HG03025 (cell line): Measurements from ENCODE around the gene FAM193B.
A peak's percentile ranks its signal among the peaks of the same experiment; 100 is the strongest.

Experiments
- ATAC-seq: cut with Tn5 transposase; IDR thresholded peaks from one replicate; pipeline ENCODE4 v1.9.1; 2021; ENCODE audit warnings: mild to moderate bottlenecking, moderate library complexity; ENCODE audit not compliant: unreplicated experiment, low FRiP score

Gene FAM193B

DNA sequence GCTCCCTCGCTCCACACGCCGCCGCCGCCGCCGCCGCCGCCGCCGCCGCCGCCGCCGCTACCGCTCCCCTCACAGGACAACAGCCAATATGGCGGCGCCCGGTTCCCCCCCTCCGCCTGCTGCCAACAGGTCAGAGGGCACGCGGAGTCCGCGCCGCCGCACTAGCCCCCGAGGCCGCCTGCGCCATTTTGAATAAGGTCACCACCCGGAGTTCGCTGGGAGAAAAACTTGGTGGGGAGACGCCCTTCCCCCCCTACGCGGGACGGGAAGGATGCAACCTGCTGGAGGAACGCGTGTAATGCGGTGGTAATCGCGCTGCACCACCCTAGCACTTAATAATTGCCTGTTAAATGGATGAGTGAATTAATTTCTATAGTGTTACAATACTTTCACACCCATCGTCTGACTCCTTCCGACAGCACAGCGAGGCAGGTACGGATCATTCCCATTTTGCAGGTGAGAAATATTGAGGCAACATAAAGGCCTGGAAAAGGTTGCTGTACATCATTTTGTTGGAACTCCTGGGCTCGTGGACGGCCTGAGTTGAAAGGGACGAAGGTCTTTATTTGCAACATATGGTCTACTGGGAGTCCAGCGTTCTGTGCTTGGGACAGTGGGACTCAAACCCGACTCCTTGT, at the start of gene FAM193B:
FAM193B (minus strand) TSS at position 90 of the 638 bp plus-strand sequence. CDS start 105 bp downstream, outside the sequence.
- ATAC-seq, result peak; percentile 70

DNA sequence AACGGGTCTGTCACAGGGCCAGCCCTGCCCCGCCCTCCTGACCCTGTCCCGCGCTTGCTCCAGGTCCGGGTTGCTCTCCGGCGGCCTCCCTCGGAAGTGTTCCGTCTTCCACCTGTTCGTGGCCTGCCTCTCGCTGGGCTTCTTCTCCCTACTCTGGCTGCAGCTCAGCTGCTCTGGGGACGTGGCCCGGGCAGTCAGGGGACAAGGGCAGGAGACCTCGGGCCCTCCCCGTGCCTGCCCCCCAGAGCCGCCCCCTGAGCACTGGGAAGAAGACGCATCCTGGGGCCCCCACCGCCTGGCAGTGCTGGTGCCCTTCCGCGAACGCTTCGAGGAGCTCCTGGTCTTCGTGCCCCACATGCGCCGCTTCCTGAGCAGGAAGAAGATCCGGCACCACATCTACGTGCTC, 49.8 kb upstream of the FAM193B start:
- no peak for ATAC-seq

DNA sequence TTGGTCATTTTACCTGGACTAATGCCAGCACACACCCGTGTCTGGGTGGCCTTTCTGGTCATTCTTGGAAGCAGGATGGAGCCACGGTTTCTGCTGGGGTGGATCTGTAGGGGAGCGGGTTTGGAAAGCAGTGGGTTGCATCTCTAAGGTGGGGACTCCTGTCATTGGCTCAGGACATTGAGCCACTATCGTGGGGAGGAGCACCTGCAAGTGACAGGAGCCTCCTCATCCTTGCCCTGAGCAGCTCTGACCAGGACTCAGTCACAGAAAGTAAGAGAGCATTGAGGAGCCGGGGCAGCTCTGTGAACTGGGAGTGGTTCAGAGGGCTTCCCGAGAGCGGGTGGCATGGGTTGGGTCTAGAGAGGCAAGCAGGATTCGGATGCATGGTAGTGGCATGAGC, 49.3 kb upstream of the FAM193B start:
- ATAC-seq, result no peak

DNA sequence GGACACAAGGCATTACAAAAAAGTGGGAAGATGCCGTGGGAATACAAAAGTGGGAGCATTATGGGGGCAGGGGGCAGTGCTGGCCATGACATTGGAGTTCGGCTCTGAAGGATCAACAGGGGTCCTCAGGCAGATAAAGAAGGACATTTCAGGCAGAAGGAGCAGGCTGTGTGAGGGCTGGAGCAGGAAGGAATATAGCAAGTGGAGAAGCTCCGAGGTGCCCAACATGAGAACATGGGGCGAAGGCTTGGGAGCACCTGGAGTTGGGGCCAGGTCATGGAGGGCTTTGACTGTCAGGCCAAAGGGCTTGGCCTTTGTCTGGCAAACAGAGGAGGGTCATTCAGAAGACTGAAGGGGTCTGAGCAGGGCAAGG, 48.1 kb upstream of the FAM193B start:
- no peak for ATAC-seq

- no peak for ATAC-seq
Observed at GRCh38 chr5:177601577-177602457, 47.5 kb upstream of the FAM193B start.

GRCh38 chr5:177601126-177601525, 46.8 kb upstream of the FAM193B start:
- no peak for ATAC-seq

DNA sequence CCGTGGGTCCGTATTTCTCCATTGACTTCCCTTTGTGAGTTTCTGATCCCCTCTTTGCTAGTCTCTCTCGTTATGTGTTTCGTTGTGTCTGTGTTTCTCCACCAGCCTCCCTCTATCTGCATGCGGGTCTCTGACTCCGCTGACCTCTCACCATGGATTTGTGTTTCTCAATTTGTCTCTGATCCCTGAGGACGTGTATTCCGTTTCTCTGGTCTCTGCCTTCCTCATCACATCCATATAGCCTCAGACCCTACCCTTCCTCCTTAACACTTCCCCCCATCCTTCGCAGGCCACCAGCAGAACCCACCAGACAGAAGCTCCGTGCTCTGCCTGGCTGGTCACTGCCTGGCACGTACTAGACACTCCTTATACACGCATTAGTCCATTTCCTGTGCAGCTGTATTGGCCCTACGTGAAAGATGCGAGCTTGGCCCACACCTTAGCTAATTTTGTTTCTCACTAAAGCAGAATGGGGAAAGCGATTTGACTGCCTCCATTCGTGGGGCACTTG, 46.2 kb upstream of the FAM193B start:
- no peak for ATAC-seq

- ATAC-seq, result peak; percentile 91
Observed at GRCh38 chr5:177599731-177600507, 45.6 kb upstream of the FAM193B start, which contains the start of gene B4GALT7. Gene B4GALT7 (plus strand): TSS chr5:177600132. CDS start chr5:177600211, 79 bp downstream.

DNA sequence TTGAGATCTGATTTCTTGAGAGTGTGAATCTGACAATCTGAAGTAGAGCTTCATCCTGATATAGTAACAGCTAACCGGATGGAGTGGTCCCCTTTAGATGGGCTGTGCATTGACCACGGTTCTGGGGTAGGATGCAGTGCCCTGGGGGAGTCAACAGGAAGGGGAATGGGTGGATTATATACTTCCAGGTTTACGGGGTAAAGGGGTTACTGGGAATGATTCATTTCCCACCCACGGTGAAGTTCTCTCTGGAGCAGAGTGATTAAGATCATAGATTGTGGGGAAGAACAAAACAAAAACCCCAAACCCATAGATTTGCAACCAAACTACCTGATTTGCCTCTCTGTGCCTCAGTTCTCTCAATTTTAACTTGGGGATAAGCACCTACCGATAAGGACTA, 44.1 kb upstream of the FAM193B start:
- ATAC-seq, result no peak

- no peak for ATAC-seq
Observed at GRCh38 chr5:177596775-177597238, 42.4 kb upstream of the FAM193B start.

- no peak for ATAC-seq
Observed at GRCh38 chr5:177595991-177596774, 41.8 kb upstream of the FAM193B start.

DNA sequence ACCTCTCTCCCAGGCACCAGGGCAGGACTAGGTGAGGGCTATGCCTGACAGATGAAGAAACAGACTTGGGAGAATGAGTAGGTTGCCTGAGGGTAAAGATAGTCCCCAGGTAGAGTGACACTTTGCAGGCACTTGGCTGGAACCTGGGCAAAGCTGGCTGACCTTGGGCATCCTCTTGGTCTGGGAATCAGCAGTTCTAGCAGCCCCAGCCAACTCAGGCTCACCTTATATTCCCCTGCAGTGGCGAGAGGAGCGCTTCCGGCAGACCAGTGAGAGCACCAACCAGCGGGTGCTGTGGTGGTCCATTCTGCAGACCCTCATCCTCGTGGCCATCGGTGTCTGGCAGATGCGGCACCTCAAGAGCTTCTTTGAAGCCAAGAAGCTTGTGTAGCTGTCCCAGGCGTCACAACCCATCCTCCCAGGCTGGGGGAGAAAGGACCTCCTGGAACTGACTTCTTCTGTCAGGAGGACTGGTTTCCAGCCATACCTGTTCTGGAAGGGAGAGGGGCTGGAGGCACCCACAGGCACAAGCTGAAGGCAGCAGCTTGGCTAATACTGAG, 40.7 kb upstream of the FAM193B start:
- no peak for ATAC-seq

DNA sequence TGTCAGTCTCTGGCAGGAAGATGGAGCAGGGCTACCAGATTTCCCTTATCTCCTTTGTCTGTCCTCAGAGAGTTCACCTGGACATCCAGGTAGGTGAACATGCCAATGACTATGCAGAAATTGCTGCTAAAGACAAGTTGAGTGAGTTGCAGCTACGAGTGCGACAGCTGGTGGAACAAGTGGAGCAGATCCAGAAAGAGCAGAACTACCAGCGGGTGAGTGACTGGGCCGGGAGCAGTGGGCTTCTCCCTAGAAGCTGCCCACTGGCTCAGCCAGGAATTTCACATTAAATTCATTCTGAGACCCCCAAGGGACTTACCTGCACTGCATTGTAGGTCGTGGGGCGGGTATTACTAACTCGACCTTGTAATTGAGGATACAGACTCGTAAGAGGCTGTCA, 39.7 kb upstream of the FAM193B start:
- ATAC-seq, result no peak

DNA sequence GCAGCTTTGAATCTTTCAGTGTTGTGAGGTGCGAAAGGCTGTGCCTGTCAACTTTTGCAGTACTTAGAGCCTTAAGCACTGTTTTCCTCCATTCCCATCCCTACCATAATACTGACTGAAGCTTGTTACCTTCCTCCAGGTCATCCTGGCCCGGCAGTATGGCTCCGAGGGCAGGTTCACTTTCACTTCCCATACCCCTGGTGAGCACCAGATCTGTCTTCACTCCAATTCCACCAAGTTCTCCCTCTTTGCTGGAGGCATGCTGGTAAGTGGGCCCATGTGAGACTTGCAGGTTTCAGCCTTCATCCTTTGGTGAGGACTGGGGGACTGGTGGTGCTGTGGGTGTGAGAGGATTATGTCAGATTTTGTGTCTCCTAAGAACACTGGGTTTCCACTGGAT, 39.1 kb upstream of the FAM193B start:
- no peak for ATAC-seq

DNA sequence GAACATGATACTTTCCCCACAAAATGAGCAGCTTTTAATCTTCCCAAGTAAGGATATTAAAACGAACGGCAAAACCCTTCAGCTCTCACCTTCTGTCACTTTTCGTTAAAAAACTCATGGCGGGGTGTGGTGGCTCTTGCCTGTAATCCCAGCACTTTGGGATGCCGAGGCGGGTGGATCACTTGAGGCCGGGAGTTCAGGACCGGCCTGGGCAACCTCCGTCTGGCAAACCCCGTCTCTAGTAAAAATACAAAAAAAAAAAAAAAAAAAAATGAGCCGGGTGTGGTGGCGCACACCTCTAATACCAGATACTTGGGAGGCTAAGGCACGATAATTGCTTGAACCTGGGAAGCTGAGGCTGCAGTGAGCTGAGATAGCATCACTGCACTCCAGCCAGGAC, 38.5 kb upstream of the FAM193B start:
- no peak for ATAC-seq

DNA sequence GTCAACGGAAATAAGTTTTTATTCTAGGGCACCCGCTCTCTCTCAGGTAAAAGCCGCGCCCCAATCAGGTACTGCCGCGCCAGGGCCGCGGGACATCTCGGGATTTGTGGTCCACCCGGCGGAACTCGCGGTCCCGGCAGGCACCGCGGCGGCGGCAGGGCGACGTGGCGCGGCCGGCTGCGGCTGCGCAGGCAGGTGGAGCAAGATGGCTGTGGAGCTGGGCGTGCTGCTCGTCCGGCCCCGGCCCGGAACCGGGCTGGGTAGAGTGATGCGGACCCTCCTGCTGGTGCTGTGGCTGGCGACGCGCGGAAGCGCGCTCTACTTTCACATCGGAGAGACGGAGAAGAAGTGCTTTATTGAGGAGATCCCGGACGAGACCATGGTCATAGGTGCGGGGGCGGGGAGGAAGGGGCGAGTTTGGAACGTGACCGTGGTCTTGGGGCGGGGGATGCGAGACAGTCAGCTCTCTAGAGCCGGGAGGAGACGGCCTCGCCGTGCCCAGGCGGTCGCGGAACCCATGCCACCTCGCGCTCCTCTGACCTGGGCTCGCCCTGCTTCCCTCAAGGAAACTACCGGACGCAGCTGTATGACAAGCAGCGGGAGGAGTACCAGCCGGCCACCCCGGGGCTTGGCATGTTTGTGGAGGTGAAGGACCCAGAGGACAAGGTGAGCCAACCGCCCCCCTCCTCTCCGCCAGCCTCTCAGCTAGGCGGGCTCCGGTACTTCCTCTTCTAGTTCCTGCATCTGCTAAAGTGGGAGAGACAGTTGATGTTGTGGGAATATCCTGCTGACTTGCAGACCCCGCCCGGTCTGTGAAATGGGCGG, 37.9 kb upstream of the FAM193B start, which contains the start of gene TMED9:
TMED9 (plus strand) TSS at position 194 of the 825 bp plus-strand sequence; CDS start at position 206, 12 bp downstream.
- peak; percentile 96 for ATAC-seq

GRCh38 chr5:177591690-177592009, 37.3 kb upstream of the FAM193B start:
- no peak for ATAC-seq

- no peak for ATAC-seq
Observed at GRCh38 chr5:177590406-177590805, 36.0 kb upstream of the FAM193B start.

DNA sequence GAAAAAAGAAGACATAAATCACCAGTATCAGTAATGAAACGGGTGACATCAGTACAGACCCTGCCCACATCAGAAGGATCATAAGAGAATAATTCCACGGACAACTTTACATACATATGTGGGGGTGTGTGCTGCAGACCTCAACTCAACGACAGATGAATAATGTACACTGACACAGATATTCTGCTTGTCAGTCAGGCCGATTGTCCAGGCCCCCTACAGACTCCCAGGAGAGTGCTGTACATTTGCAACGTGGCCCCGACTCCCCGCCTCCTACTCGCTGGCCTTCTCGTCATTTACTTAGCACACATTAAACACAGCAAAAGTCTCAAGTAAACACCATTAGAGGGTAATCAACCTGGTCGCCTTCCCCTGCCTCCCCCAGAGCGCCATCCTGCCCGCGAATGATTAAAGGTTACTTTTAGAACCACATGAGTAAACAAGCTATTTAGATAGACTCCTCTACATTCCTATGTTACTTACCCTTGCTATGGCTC, 34.1 kb upstream of the FAM193B start:
- no peak for ATAC-seq
